Measurements from ENCODE around the gene ECE2.

ECE2 gene

DNA sequence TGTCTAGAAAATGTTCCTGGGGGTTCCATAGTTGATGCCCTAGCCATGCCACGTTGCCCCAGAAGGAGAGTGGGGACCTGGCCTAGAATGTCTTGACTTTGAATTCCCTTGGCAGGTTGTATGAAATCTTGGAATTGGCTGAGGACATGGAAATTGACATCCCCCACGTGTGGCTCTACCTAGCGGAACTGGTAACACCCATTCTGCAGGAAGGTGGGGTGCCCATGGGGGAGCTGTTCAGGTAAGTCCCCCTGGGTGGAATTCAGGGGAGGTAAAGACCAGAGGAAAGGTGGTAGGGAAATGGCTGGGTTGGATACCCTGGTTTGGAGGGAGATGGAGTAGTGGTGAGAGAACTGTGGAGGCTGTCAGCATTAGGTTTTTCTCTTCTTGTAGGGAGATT lies 52.7 kb downstream of the ECE2 start:
- H3K4me3 ChIP-seq (ENCODE audit: low read length): no peak overlapping the region
- peaks cover 87% of the 10 kb centered on the region for H3K79me2 ChIP-seq (ENCODE audit: low read length)
- H4K20me1 ChIP-seq (ENCODE audit: insufficient read depth, low read length): peaks cover 27% of the 10 kb centered on the region
- DNase-seq: no peak
- peaks cover 35% of the 10 kb centered on the region for H3F3A ChIP-seq (ENCODE audit: insufficient read depth, low read length)
- H3K4me2 ChIP-seq (ENCODE audit: low read depth, low read length): no peak overlapping the region
- H3K27ac ChIP-seq (ENCODE audit: low read length): no peak overlapping the region
- H3K9ac ChIP-seq (ENCODE audit: low read length): no peak overlapping the region
- no peak overlapping the region for H2AFZ ChIP-seq (ENCODE audit: low read length)
- no peaks in the 10 kb centered on the region for H3K4me1 ChIP-seq (ENCODE audit: low read length)
- H3K36me3 ChIP-seq (replicated peaks; ENCODE audit: insufficient read depth, low read length): peaks cover 69% of the 10 kb centered on the region
- TF ChIP-seq EZH2 (optimal IDR thresholded peaks at IDR 0.05; ENCODE audit: low read depth, low read length) (no peak), EZH2phosphoT487 (IDR thresholded peaks at IDR 0.05; ENCODE audit: low read length) (no peak)
- TF ChIP-seq, protein P1, sequence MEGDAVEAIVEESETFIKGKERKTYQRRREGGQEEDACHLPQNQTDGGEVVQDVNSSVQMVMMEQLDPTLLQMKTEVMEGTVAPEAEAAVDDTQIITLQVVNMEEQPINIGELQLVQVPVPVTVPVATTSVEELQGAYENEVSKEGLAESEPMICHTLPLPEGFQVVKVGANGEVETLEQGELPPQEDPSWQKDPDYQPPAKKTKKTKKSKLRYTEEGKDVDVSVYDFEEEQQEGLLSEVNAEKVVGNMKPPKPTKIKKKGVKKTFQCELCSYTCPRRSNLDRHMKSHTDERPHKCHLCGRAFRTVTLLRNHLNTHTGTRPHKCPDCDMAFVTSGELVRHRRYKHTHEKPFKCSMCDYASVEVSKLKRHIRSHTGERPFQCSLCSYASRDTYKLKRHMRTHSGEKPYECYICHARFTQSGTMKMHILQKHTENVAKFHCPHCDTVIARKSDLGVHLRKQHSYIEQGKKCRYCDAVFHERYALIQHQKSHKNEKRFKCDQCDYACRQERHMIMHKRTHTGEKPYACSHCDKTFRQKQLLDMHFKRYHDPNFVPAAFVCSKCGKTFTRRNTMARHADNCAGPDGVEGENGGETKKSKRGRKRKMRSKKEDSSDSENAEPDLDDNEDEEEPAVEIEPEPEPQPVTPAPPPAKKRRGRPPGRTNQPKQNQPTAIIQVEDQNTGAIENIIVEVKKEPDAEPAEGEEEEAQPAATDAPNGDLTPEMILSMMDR (IDR thresholded peaks at IDR 0.05; ENCODE audit: low read length): no peak
- no peaks in the 10 kb centered on the region for H3K9me3 ChIP-seq (replicated peaks; ENCODE audit: insufficient read depth, low read length)
- no peaks in the 10 kb centered on the region for H3K9me2 ChIP-seq (replicated peaks; ENCODE audit: insufficient read depth, low read length)
- H3K27me3 ChIP-seq (replicated peaks; ENCODE audit: insufficient read depth, low read length): no peaks in the 10 kb centered on the region

DNA sequence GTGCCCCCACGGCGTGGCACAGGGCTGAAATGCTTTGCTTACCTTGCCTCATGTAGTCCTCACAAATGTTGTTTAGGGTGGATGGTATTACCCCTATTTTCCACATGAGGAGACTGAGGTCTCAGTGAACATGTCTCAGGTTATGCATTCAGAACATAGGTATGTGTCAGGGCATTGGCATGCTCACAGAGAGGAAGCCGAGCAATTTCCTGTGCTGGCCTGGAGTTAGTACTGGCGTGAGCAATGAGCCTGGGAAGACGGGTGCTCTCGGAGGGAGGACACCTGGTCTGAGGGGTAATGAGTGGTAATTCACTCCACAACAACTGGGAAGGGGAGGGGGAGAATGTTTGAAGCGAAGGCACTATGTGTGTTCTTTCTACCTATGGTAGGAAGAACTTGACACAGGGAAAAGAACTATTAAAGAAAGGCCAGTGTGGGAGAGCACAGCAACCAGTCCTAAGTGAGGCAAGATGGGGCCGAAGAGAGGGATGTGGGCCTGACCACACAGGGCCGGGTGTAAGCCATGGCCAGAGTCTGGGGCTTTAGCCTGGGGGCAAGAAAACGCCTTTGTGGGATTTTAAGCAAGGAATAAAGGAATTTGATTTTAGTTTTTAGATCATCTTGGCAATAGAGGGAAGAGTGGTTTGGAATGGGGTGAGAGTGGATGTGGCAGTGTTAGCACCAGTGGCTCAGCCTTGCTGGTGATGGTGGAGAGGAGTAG lies 56.7 kb downstream of the ECE2 start:
- H3K79me2 ChIP-seq (ENCODE audit: low read length): peaks cover 48% of the 10 kb centered on the region
- H3K9me2 ChIP-seq (replicated peaks; ENCODE audit: insufficient read depth, low read length): no peaks in the 10 kb centered on the region
- no peak overlapping the region for H3K9ac ChIP-seq (ENCODE audit: low read length)
- no peaks in the 10 kb centered on the region for H3K27me3 ChIP-seq (replicated peaks; ENCODE audit: insufficient read depth, low read length)
- H3K36me3 ChIP-seq (replicated peaks; ENCODE audit: insufficient read depth, low read length): peaks cover 31% of the 10 kb centered on the region
- no peaks in the 10 kb centered on the region for H3K9me3 ChIP-seq (replicated peaks; ENCODE audit: insufficient read depth, low read length)
- H2AFZ ChIP-seq (ENCODE audit: low read length): no peak overlapping the region
- H3K27ac ChIP-seq (ENCODE audit: low read length): no peak overlapping the region
- no peak overlapping the region for H3K4me2 ChIP-seq (ENCODE audit: low read depth, low read length)
- TF ChIP-seq EZH2 (optimal IDR thresholded peaks at IDR 0.05; ENCODE audit: low read depth, low read length): no peak
- TF ChIP-seq, protein P1 (IDR thresholded peaks at IDR 0.05; ENCODE audit: low read length): no peak
- no peak for TF ChIP-seq EZH2phosphoT487 (IDR thresholded peaks at IDR 0.05; ENCODE audit: low read length)
- 0 out of 2 replicates have a peak, but pooled peaks cover 4% of the 10 kb centered on the region for H3K4me1 ChIP-seq (ENCODE audit: low read length)
- DNase-seq: no peak
- H4K20me1 ChIP-seq (ENCODE audit: insufficient read depth, low read length): peaks cover 35% of the 10 kb centered on the region
- no peak overlapping the region for H3K4me3 ChIP-seq (ENCODE audit: low read length)
- peaks cover 53% of the 10 kb centered on the region for H3F3A ChIP-seq (ENCODE audit: insufficient read depth, low read length)

DNA sequence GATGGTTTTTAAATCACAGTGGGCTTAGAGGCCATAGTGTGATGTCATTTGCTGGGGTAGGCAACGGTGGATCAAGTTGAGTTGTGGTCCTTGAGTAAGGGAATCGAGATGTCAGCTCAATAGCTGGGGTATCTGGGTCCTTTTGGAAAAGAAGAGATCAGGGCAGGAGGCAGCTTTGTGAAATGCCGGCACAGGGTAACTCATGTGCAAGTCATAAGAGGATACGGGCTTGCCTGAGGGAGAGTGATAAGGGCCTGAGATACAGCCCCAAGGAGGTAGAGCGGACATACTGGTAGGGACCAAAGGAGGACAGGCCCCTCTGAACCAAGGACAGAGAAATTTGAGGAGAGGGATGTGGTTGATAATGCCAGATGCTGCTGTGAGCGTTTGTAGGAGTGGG lies 57.4 kb downstream of the ECE2 start:
- Histone ChIP-seq H3K4me3 (ENCODE audit: low read length) (no peak overlapping the region), H3K27me3 (replicated peaks; ENCODE audit: insufficient read depth, low read length) (no peaks in the 10 kb centered on the region), H3K4me2 (ENCODE audit: low read depth, low read length) (no peak overlapping the region), H2AFZ (ENCODE audit: low read length) (no peak overlapping the region), H3K4me1 (ENCODE audit: low read length) (0 out of 2 replicates have a peak, but pooled peaks cover 4% of the 10 kb centered on the region), H3K9ac (ENCODE audit: low read length) (no peak overlapping the region), H4K20me1 (ENCODE audit: insufficient read depth, low read length) (peaks cover 35% of the 10 kb centered on the region), H3K9me2 (replicated peaks; ENCODE audit: insufficient read depth, low read length) (no peaks in the 10 kb centered on the region), H3K27ac (ENCODE audit: low read length) (no peak overlapping the region), H3K79me2 (ENCODE audit: low read length) (peaks cover 43% of the 10 kb centered on the region), H3K36me3 (replicated peaks; ENCODE audit: insufficient read depth, low read length) (peaks cover 28% of the 10 kb centered on the region), H3F3A (ENCODE audit: insufficient read depth, low read length) (peaks cover 53% of the 10 kb centered on the region), H3K9me3 (replicated peaks; ENCODE audit: insufficient read depth, low read length) (no peaks in the 10 kb centered on the region)
- no peak for DNase-seq
- TF ChIP-seq EZH2phosphoT487 (IDR thresholded peaks at IDR 0.05; ENCODE audit: low read length) (no peak), EZH2 (optimal IDR thresholded peaks at IDR 0.05; ENCODE audit: low read depth, low read length) (no peak)
- TF ChIP-seq, protein P1 (IDR thresholded peaks at IDR 0.05; ENCODE audit: low read length): no peak

All from MM.1S (cell line).